ENCODE measurements around the gene RCOR1.
A peak's percentile ranks its signal among the peaks of the same experiment; 100 is the strongest.

RCOR1 gene

GRCh38 chr14:102772781-102773570 lies 180.5 kb downstream of the RCOR1 start:
- no peak overlapping the region for H3K4me3 ChIP-seq (ENCODE audit: low read depth, low read length)
- TF ChIP-seq CTCF (IDR thresholded peaks at IDR 0.05; ENCODE audit: insufficient read depth, low read depth, low read length, missing control alignments), result peak; percentile 38
- DNase-seq (ENCODE audit: low read depth), result peak; percentile 86

- H3K4me3 ChIP-seq (ENCODE audit: low read depth, low read length), result peak overlapping the region; percentile 21
- TF ChIP-seq CTCF (IDR thresholded peaks at IDR 0.05; ENCODE audit: insufficient read depth, low read depth, low read length, missing control alignments), result peak; percentile 83
- peak; percentile 95 for DNase-seq (ENCODE audit: low read depth)
Measured at GRCh38 chr14:102774391-102775153, 182.1 kb downstream of the RCOR1 start.

GRCh38 chr14:102775855-102776760 lies 183.7 kb downstream of the RCOR1 start:
- DNase-seq (ENCODE audit: low read depth), result peak; percentile 86
- no peak for TF ChIP-seq CTCF (IDR thresholded peaks at IDR 0.05; ENCODE audit: insufficient read depth, low read depth, low read length, missing control alignments)
- H3K4me3 ChIP-seq (ENCODE audit: low read depth, low read length), result peak overlapping the region; percentile 29

- peak within 1 kb of the TSS; percentile 66 for H3K4me3 ChIP-seq (ENCODE audit: low read depth, low read length)
- peak; percentile 94 for DNase-seq (ENCODE audit: low read depth)
- TF ChIP-seq CTCF (IDR thresholded peaks at IDR 0.05; ENCODE audit: insufficient read depth, low read depth, low read length, missing control alignments), result no peak
Measured at GRCh38 chr14:102776761-102777710, 184.6 kb downstream of the RCOR1 start, which contains the start of gene TRAF3. Gene TRAF3, plus strand, starts transcription at chr14:102777449. Its CDS starts 92,753 bp downstream, at chr14:102870202.

- H3K4me3 ChIP-seq (ENCODE audit: low read depth, low read length), result peak overlapping the region; percentile 66
- DNase-seq (ENCODE audit: low read depth), result no peak
- TF ChIP-seq CTCF (IDR thresholded peaks at IDR 0.05; ENCODE audit: insufficient read depth, low read depth, low read length, missing control alignments), result no peak
Measured at GRCh38 chr14:102777711-102778337, 185.4 kb downstream of the RCOR1 start.
